ENCODE results near the gene KIFAP3.
A peak's percentile ranks its signal among the peaks of the same experiment; 100 is the strongest.

Gene KIFAP3

DNA sequence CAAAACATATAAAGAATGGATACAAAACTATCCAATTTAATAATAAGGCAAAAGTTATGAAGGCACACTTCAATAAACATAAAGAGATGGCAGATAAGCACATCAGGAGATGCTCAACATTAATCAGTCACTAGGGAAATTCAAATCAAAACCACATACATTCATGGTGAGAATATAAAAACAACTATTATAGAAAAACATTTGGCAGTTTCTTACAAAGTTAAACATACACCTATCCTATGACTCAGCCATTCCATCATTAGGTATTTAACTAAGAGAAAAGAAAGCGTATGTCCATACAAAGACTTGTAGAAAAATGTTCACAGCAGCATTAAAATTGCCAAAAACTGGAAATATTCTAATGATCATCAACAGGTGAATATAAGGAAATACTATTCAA is 44.3 kb downstream of the KIFAP3 start:
- Histone ChIP-seq H3K36me3 (ENCODE audit: control insufficient read depth in 1 of 2, insufficient read depth in 2 of 2, low read depth in 1 of 2, low read length in 2 of 2) (peaks cover 3 to 61% of the 10 kb centered on the region in 2 experiments), H3K18ac (ENCODE audit: low read depth in 1 of 2, low read length in 2 of 2) (no peak overlapping the region), H3K27me3 (ENCODE audit: control insufficient read depth in 1 of 2, insufficient read depth in 1 of 2, low read length in 2 of 2) (no peaks in the 10 kb centered on the region), H3K4me3 (ENCODE audit: insufficient read depth in 1 of 2, low read depth in 1 of 2, low read length in 2 of 2) (peak overlapping the region in 1 of 2 experiments; percentile 15), H3K4me2 (ENCODE audit: low read length, poor library complexity, severe bottlenecking) (no peak overlapping the region), H4K8ac (ENCODE audit: low read length) (no peak overlapping the region), H3K79me1 (replicated peaks; ENCODE audit: low read length, poor library complexity, severe bottlenecking) (no peaks in the 10 kb centered on the region), H3K14ac (ENCODE audit: low read length in 2 of 2) (no peak overlapping the region), H2BK15ac (ENCODE audit: low read depth, poor library complexity, severe bottlenecking) (no peak overlapping the region), H2AFZ (ENCODE audit: low read depth, low read length) (no peak overlapping the region), H3K23ac (ENCODE audit: low read length in 2 of 2) (no peak overlapping the region), H2AK5ac (ENCODE audit: low read length, severe bottlenecking) (no peak overlapping the region), H3K9me3 (ENCODE audit: control insufficient read depth, low read length) (peaks cover 54% of the 10 kb centered on the region), H3K4me1 (ENCODE audit: control insufficient read depth, insufficient read depth, low read depth, low read length) (no peaks in the 10 kb centered on the region), H2BK120ac (ENCODE audit: low read depth, low read length) (no peak overlapping the region), H4K91ac (ENCODE audit: low read length) (no peak overlapping the region), H2BK5ac (ENCODE audit: low read depth, low read length, poor library complexity, severe bottlenecking) (no peak overlapping the region), H2BK12ac (ENCODE audit: low read length in 2 of 2) (no peak overlapping the region), H3K4ac (ENCODE audit: low read depth in 1 of 2, low read length in 2 of 2) (no peak overlapping the region), H3K9ac (ENCODE audit: low read length) (no peak overlapping the region), H3K27ac (ENCODE audit: low read length, poor library complexity, severe bottlenecking) (no peak overlapping the region)
- DNase-seq: no peak
- no CpG with 5 or more reads among the region's 1 CpG for WGBS

DNA sequence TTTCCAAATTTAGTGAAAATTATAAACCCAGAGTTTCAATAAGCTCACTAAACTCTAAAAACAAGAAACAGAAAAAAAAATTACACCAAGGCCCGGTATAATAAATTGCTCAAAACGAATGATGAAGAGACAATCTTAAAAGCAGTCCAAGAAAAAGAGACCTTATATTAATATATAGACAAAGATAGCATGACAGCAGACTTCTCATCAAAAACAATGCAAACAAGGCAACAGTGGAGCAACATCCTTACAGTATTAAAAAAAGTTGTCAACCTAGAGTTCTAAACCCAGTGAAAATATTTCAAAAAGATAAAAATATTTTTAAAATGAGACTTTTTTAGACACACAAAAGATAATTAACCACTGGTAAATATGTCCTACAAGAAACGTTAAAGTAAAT is 46.7 kb downstream of the KIFAP3 start:
- peaks cover 75% of the 10 kb centered on the region for H3K9me3 ChIP-seq (ENCODE audit: control insufficient read depth, low read length)
- no peak overlapping the region for H2AK5ac ChIP-seq (ENCODE audit: low read length, severe bottlenecking)
- H2BK120ac ChIP-seq (ENCODE audit: low read depth, low read length): no peak overlapping the region
- H3K18ac ChIP-seq (ENCODE audit: low read depth in 1 of 2, low read length in 2 of 2): no peak overlapping the region
- H3K27ac ChIP-seq (ENCODE audit: low read length, poor library complexity, severe bottlenecking): no peak overlapping the region
- H2BK5ac ChIP-seq (ENCODE audit: low read depth, low read length, poor library complexity, severe bottlenecking): no peak overlapping the region
- no peak overlapping the region for H3K4me3 ChIP-seq (ENCODE audit: insufficient read depth in 1 of 2, low read depth in 1 of 2, low read length in 2 of 2)
- peak; percentile 2 for DNase-seq
- H2AFZ ChIP-seq (ENCODE audit: low read depth, low read length): no peak overlapping the region
- no CpG with 5 or more reads among the region's 3 CpGs for WGBS
- no peak overlapping the region for H4K8ac ChIP-seq (ENCODE audit: low read length)
- no peak overlapping the region for H3K14ac ChIP-seq (ENCODE audit: low read length in 2 of 2)
- H3K9ac ChIP-seq (ENCODE audit: low read length): no peak overlapping the region
- no peak overlapping the region for H3K23ac ChIP-seq (ENCODE audit: low read length in 2 of 2)
- H2BK12ac ChIP-seq (ENCODE audit: low read length in 2 of 2): no peak overlapping the region
- H2BK15ac ChIP-seq (ENCODE audit: low read depth, poor library complexity, severe bottlenecking): no peak overlapping the region
- no peaks in the 10 kb centered on the region for H3K27me3 ChIP-seq (ENCODE audit: control insufficient read depth in 1 of 2, insufficient read depth in 1 of 2, low read length in 2 of 2)
- H3K79me1 ChIP-seq (replicated peaks; ENCODE audit: low read length, poor library complexity, severe bottlenecking): no peaks in the 10 kb centered on the region
- no peak overlapping the region for H3K4ac ChIP-seq (ENCODE audit: low read depth in 1 of 2, low read length in 2 of 2)
- H3K36me3 ChIP-seq (ENCODE audit: control insufficient read depth in 1 of 2, insufficient read depth in 2 of 2, low read depth in 1 of 2, low read length in 2 of 2): peaks cover 3 to 73% of the 10 kb centered on the region in 2 experiments
- no peaks in the 10 kb centered on the region for H3K4me1 ChIP-seq (ENCODE audit: control insufficient read depth, insufficient read depth, low read depth, low read length)
- no peak overlapping the region for H4K91ac ChIP-seq (ENCODE audit: low read length)
- H3K4me2 ChIP-seq (ENCODE audit: low read length, poor library complexity, severe bottlenecking): no peak overlapping the region

DNA sequence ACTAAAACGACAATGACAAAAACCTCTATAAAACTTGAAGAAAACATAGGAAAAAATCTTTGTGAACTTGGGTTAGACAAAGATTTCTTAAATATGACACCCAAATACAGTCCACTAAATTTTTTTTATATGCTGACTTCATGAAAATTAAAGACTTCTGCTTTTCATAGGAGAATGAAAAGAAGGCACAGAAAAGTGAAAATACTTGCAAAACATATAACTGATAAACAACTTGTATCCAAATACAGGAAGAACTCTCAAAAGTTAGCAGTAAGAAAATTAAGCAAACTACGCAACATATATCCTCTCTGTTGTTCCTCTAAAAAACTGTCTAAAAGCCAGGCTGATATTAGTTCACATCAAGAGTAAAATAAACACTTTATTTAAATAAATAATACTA is 53.6 kb downstream of the KIFAP3 start:
- DNase-seq: no peak
- Histone ChIP-seq H3K9me3 (ENCODE audit: control insufficient read depth, low read length) (peaks cover 39% of the 10 kb centered on the region), H2BK120ac (ENCODE audit: low read depth, low read length) (no peak overlapping the region), H3K18ac (ENCODE audit: low read depth in 1 of 2, low read length in 2 of 2) (no peak overlapping the region), H2AFZ (ENCODE audit: low read depth, low read length) (no peak overlapping the region), H3K9ac (ENCODE audit: low read length) (no peak overlapping the region), H3K36me3 (ENCODE audit: control insufficient read depth in 1 of 2, insufficient read depth in 2 of 2, low read depth in 1 of 2, low read length in 2 of 2) (peaks cover 0 to 67% of the 10 kb centered on the region in 2 experiments), H3K14ac (ENCODE audit: low read length in 2 of 2) (no peak overlapping the region), H2BK15ac (ENCODE audit: low read depth, poor library complexity, severe bottlenecking) (no peak overlapping the region), H4K8ac (ENCODE audit: low read length) (no peak overlapping the region), H3K4ac (ENCODE audit: low read depth in 1 of 2, low read length in 2 of 2) (no peak overlapping the region), H3K4me3 (ENCODE audit: insufficient read depth in 1 of 2, low read depth in 1 of 2, low read length in 2 of 2) (no peak overlapping the region), H3K79me1 (replicated peaks; ENCODE audit: low read length, poor library complexity, severe bottlenecking) (no peaks in the 10 kb centered on the region), H3K27ac (ENCODE audit: low read length, poor library complexity, severe bottlenecking) (no peak overlapping the region), H4K91ac (ENCODE audit: low read length) (no peak overlapping the region), H3K4me1 (ENCODE audit: control insufficient read depth, insufficient read depth, low read depth, low read length) (no peaks in the 10 kb centered on the region), H3K27me3 (ENCODE audit: control insufficient read depth in 1 of 2, insufficient read depth in 1 of 2, low read length in 2 of 2) (no peaks in the 10 kb centered on the region), H2AK5ac (ENCODE audit: low read length, severe bottlenecking) (no peak overlapping the region), H3K4me2 (ENCODE audit: low read length, poor library complexity, severe bottlenecking) (no peak overlapping the region), H2BK12ac (ENCODE audit: low read length in 2 of 2) (no peak overlapping the region), H2BK5ac (ENCODE audit: low read depth, low read length, poor library complexity, severe bottlenecking) (no peak overlapping the region), H3K23ac (ENCODE audit: low read length in 2 of 2) (no peak overlapping the region)
- WGBS: 100% methylated on average over 1 of the region's 2 CpGs

DNA sequence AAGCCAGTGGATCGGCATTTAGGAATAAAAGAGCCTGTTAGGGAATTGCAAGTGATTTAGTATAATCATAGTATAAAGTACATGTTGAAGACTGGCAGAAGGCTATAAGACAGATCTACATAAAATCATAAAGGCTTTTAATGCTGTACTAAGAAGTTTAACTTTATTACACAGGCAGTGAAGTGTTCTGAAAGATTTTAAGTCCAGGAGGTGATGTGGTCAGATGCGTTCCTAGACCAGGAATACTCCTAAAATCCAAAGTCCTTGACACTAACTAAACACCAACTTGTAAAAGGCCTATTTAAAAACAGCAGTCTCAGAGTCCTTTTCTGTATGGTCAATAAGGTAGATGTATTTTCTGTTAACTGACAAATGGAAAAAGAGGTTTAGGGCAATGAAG is 57.0 kb downstream of the KIFAP3 start:
- Histone ChIP-seq H3K27me3 (ENCODE audit: control insufficient read depth in 1 of 2, insufficient read depth in 1 of 2, low read length in 2 of 2) (no peaks in the 10 kb centered on the region), H3K18ac (ENCODE audit: low read depth in 1 of 2, low read length in 2 of 2) (no peak overlapping the region), H2BK15ac (ENCODE audit: low read depth, poor library complexity, severe bottlenecking) (no peak overlapping the region), H3K36me3 (ENCODE audit: control insufficient read depth in 1 of 2, insufficient read depth in 2 of 2, low read depth in 1 of 2, low read length in 2 of 2) (peaks cover 0 to 69% of the 10 kb centered on the region in 2 experiments), H4K91ac (ENCODE audit: low read length) (no peak overlapping the region), H2BK12ac (ENCODE audit: low read length in 2 of 2) (no peak overlapping the region), H3K14ac (ENCODE audit: low read length in 2 of 2) (no peak overlapping the region), H3K79me1 (replicated peaks; ENCODE audit: low read length, poor library complexity, severe bottlenecking) (no peaks in the 10 kb centered on the region), H3K9ac (ENCODE audit: low read length) (no peak overlapping the region), H3K23ac (ENCODE audit: low read length in 2 of 2) (no peak overlapping the region), H2AFZ (ENCODE audit: low read depth, low read length) (no peak overlapping the region), H2AK5ac (ENCODE audit: low read length, severe bottlenecking) (no peak overlapping the region), H4K8ac (ENCODE audit: low read length) (no peak overlapping the region), H3K4me3 (ENCODE audit: insufficient read depth in 1 of 2, low read depth in 1 of 2, low read length in 2 of 2) (no peak overlapping the region), H3K9me3 (ENCODE audit: control insufficient read depth, low read length) (peaks cover 12% of the 10 kb centered on the region), H3K4me2 (ENCODE audit: low read length, poor library complexity, severe bottlenecking) (no peak overlapping the region), H3K4me1 (ENCODE audit: control insufficient read depth, insufficient read depth, low read depth, low read length) (no peaks in the 10 kb centered on the region), H3K27ac (ENCODE audit: low read length, poor library complexity, severe bottlenecking) (no peak overlapping the region), H3K4ac (ENCODE audit: low read depth in 1 of 2, low read length in 2 of 2) (no peak overlapping the region), H2BK5ac (ENCODE audit: low read depth, low read length, poor library complexity, severe bottlenecking) (no peak overlapping the region), H2BK120ac (ENCODE audit: low read depth, low read length) (no peak overlapping the region)
- whole genome bisulfite sequencing: 92% methylated on average over 1 of the region's 2 CpGs
- no peak for DNase-seq

Measured in mesenchymal stem cell (in vitro differentiated cells and primary cell).